Sigmoid colon (tissue), 7 donors: ENCODE data around the gene PLEKHM2. TPM values are rescaled to one million over a fixed set of nuclear protein-coding genes. Genes with fewer than 3 reads are reported as not detected.

Experiments
- DNase-seq: peaks from one replicate; pipeline ENCODE4 v3.0.0-alpha.2; 2019
- H3K27ac ChIP-seq, 4 donors: fragments of 200-600 bp; sonication (generic); one replicate each; pipeline ENCODE4 v1.5.1; 2016 to 2019; ENCODE audit warnings: mild to moderate bottlenecking in 1 of 4
- H3K27me3 ChIP-seq, 3 donors: fragments of 200-600 bp; sonication (generic); one replicate each; pipeline ENCODE4 v1.5.1; 2019; ENCODE audit warnings: mild to moderate bottlenecking in 1 of 3
- H3K36me3 ChIP-seq, 4 donors: fragments of 200-600 bp; sonication (generic); one replicate each; pipeline ENCODE4 v1.5.1; 2016 to 2019
- H3K4me1 ChIP-seq, 4 donors: fragments of 200-600 bp; sonication (generic); one replicate each; pipeline ENCODE4 v1.5.1; 2017 to 2019
- H3K4me3 ChIP-seq, 4 donors: fragments of 200-600 bp; sonication (generic); one replicate each; pipeline ENCODE4 v1.5.1; 2017 to 2019; ENCODE audit warnings: mild to moderate bottlenecking in 2 of 4, moderate library complexity in 1 of 4
- H3K9me3 ChIP-seq, 4 donors: fragments of 200-600 bp in 3 of 4; sonication (generic) in 3 of 4; one replicate each; pipeline versions ENCODE4 v1.5.1 to v1.6.1; 2013 to 2019
- CTCF ChIP-seq, 4 experiments: fragments of 450-650 bp in 3 of 4; fragments of 200-600 bp in 1 of 4; IDR thresholded peaks; one replicate each; pipeline ENCODE4 v1.5.1; 2016 to 2019; ENCODE audit warnings: antibody characterized with exemption in 4 of 4, mild to moderate bottlenecking in 3 of 4, moderate library complexity in 2 of 4
- EP300 ChIP-seq, 4 donors: sonication (generic); formaldehyde crosslinking; IDR thresholded peaks; one replicate each; pipeline ENCODE4 v1.6.1; 2017; ENCODE audit warnings: antibody characterized with exemption in 4 of 4
- POLR2A ChIP-seq, 2 donors: fragments of 450-650 bp; IDR thresholded peaks; one replicate each; pipeline ENCODE4 v1.6.1; 2016; ENCODE audit warnings: antibody characterized with exemption in 2 of 2, mild to moderate bottlenecking in 2 of 2, moderate library complexity in 2 of 2
- POLR2AphosphoS5 ChIP-seq, 4 donors: sonication (generic); formaldehyde crosslinking; IDR thresholded peaks; one replicate each; pipeline ENCODE4 v1.6.1; 2017; ENCODE audit warnings: antibody characterized with exemption in 4 of 4
- WGBS, 2 donors: extraction: QIAGEN DNeasy Blood & Tissue Kit; methylation state at CpG; one replicate each; pipeline ENCODE4 v1.1.7; 2013; 5-methylcytosine and 5-hydroxymethylcytosine counted together
- intact Hi-C: fragments of 100-400 bp; cut with DNase I; formaldehyde crosslinking; loops from one replicate; pipeline ENCODE4 v1.15.1; 2023
- polyA plus RNA-seq, 3 donors: library from polyadenylated mRNA; stranded (reverse); fragments of 200-250 nt; gene quantifications; one replicate each; pipeline ENCODE4 v1.2.3, GENCODE V29; 2013
- total RNA-seq, 4 donors: library from RNA; depleted of rRNA; stranded (reverse); fragments of >200 nt; gene quantifications; one replicate each; pipeline ENCODE4 v1.1.0, GENCODE V29; 2016
- donor health status: healthy with polysubstance abuse.
- donor health status: Bipolar disorder and iron deficiency.
- donor health status: healthy.

PLEKHM2 gene
- total and polyA plus RNA-seq, 7 donors = 19.8 to 49.6 (median 28.9) TPM

GRCh38 chr1:15704526-15705183 is 20.5 kb downstream of the PLEKHM2 start:
- H3K9me3 ChIP-seq = no peaks in the 10 kb centered on the region
- peaks cover 0 to 70% (median 61%) of the 10 kb centered on the region in 4 donors for H3K4me1 ChIP-seq
- no peak for DNase-seq
- peak overlapping the region; percentile 86 to 90 (median 89) for H3K27ac ChIP-seq
- 88 to 95% methylated on average over 17 of the region's 17 CpGs for WGBS, 2 donors
- no peak for TF ChIP-seq EP300 (IDR thresholded peaks at IDR 0.05)
- no peak for TF ChIP-seq POLR2AphosphoS5 (IDR thresholded peaks at IDR 0.05)
- no peak for TF ChIP-seq POLR2A (IDR thresholded peaks at IDR 0.05)
- no peak for TF ChIP-seq CTCF (IDR thresholded peaks at IDR 0.05)
- H3K4me3 ChIP-seq = no peak overlapping the region
- H3K27me3 ChIP-seq = no peaks in the 10 kb centered on the region
- intact Hi-C loops = loop anchor here (5.0 kb wide), 1 partner anchor 87 kb away; the partner anchor contains the start of gene DDI2
- peaks cover 0 to 8% (median 0%) of the 10 kb centered on the region in 4 donors for H3K36me3 ChIP-seq

- intact Hi-C loops = no loop called here
- Histone ChIP-seq H3K9me3 (no peaks in the 10 kb centered on the region), H3K36me3 (peaks cover 0 to 8% (median 0%) of the 10 kb centered on the region in 4 donors), H3K27ac (peak overlapping the region; percentile 9 to 90 (median 89)), H3K4me3 (no peak overlapping the region), H3K27me3 (no peaks in the 10 kb centered on the region), H3K4me1 (peaks cover 0 to 66% (median 56%) of the 10 kb centered on the region in 4 donors)
- DNase-seq = no peak
- WGBS, 2 donors = 95% methylated on average over 11 of the region's 11 CpGs
- TF ChIP-seq CTCF (IDR thresholded peaks at IDR 0.05) (no peak), EP300 (IDR thresholded peaks at IDR 0.05) (no peak), POLR2A (IDR thresholded peaks at IDR 0.05) (no peak), POLR2AphosphoS5 (IDR thresholded peaks at IDR 0.05) (no peak)
These were observed 21.1 kb downstream of the PLEKHM2 start for GRCh38 chr1:15705184-15705566.

- Histone ChIP-seq H3K27me3 (no peaks in the 10 kb centered on the region), H3K36me3 (peaks cover 0 to 8% (median 0%) of the 10 kb centered on the region in 4 donors), H3K27ac (peak overlapping the region in 2 of 4 donors; percentile 2 to 88), H3K4me1 (peaks cover 0 to 61% (median 48%) of the 10 kb centered on the region in 4 donors), H3K4me3 (no peak overlapping the region), H3K9me3 (no peaks in the 10 kb centered on the region)
- no peak for TF ChIP-seq POLR2AphosphoS5 (IDR thresholded peaks at IDR 0.05)
- no peak for TF ChIP-seq EP300 (IDR thresholded peaks at IDR 0.05)
- no peak for TF ChIP-seq CTCF (IDR thresholded peaks at IDR 0.05)
- no peak for TF ChIP-seq POLR2A (IDR thresholded peaks at IDR 0.05)
- intact Hi-C loops = no loop called here
- WGBS, 2 donors = 85 to 86% methylated on average over 7 of the region's 7 CpGs
- DNase-seq = no peak
These were observed 22.6 kb downstream of the PLEKHM2 start for GRCh38 chr1:15706751-15707150.

- DNase-seq = no peak
These were observed 23.3 kb downstream of the PLEKHM2 start for GRCh38 chr1:15707239-15707925.

More at GRCh38 chr1:15707239-15707925, 23.3 kb downstream of the PLEKHM2 start:
- H3K4me3 ChIP-seq = no peak overlapping the region
- no peak for TF ChIP-seq CTCF (IDR thresholded peaks at IDR 0.05)
- TF ChIP-seq POLR2AphosphoS5 (IDR thresholded peaks at IDR 0.05) = no peak
- no peak for TF ChIP-seq POLR2A (IDR thresholded peaks at IDR 0.05)
- peaks cover 0 to 60% (median 48%) of the 10 kb centered on the region in 4 donors for H3K4me1 ChIP-seq
- intact Hi-C loops = no loop called here
- 55 to 79% methylated on average over 8 of the region's 8 CpGs for WGBS, 2 donors
- no peaks in the 10 kb centered on the region for H3K9me3 ChIP-seq
- H3K36me3 ChIP-seq = peaks cover 0 to 8% (median 0%) of the 10 kb centered on the region in 4 donors
- no peaks in the 10 kb centered on the region for H3K27me3 ChIP-seq
- peak overlapping the region in 2 of 4 donors; percentile 25 to 88 for H3K27ac ChIP-seq
